ENCODE results near the gene CLINT1.

- TF ChIP-seq CTCF (IDR thresholded peaks at IDR 0.05): no peak
- TF ChIP-seq POLR2A (IDR thresholded peaks at IDR 0.05): no peak
These were observed 114.6 kb downstream of the CLINT1 start for GRCh38 chr5:157744051-157745011.

Data from tibial nerve (tissue), 3 donors.